ENCODE measurements around the gene CHST2.

GRCh38 chr3:143147707-143148106 is 28.1 kb downstream of the CHST2 start:
- TF ChIP-seq EZH2 (IDR thresholded peaks at IDR 0.05; ENCODE audit: borderline replicate concordance, low read depth, low read length, severe bottlenecking) = no peak
- no peak for TF ChIP-seq POLR2A (IDR thresholded peaks at IDR 0.05; ENCODE audit: low read depth, low read length)
- TF ChIP-seq, protein P1, sequence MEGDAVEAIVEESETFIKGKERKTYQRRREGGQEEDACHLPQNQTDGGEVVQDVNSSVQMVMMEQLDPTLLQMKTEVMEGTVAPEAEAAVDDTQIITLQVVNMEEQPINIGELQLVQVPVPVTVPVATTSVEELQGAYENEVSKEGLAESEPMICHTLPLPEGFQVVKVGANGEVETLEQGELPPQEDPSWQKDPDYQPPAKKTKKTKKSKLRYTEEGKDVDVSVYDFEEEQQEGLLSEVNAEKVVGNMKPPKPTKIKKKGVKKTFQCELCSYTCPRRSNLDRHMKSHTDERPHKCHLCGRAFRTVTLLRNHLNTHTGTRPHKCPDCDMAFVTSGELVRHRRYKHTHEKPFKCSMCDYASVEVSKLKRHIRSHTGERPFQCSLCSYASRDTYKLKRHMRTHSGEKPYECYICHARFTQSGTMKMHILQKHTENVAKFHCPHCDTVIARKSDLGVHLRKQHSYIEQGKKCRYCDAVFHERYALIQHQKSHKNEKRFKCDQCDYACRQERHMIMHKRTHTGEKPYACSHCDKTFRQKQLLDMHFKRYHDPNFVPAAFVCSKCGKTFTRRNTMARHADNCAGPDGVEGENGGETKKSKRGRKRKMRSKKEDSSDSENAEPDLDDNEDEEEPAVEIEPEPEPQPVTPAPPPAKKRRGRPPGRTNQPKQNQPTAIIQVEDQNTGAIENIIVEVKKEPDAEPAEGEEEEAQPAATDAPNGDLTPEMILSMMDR (IDR thresholded peaks at IDR 0.05; ENCODE audit: extremely low read depth in 1 of 2, insufficient read depth in 1 of 2, low read depth in 1 of 2, low read length in 2 of 2) = no peak
- TF ChIP-seq JUN (IDR thresholded peaks at IDR 0.05; ENCODE audit: borderline replicate concordance, insufficient read depth, insufficient read length, low read depth) = no peak
- TF ChIP-seq POLR2AphosphoS5 (IDR thresholded peaks at IDR 0.05; ENCODE audit: insufficient read depth, low read depth, low read length) = no peak
- no peak for TF ChIP-seq MYC (IDR thresholded peaks at IDR 0.05; ENCODE audit: low read depth, low read length)
- TF ChIP-seq, protein P2, sequence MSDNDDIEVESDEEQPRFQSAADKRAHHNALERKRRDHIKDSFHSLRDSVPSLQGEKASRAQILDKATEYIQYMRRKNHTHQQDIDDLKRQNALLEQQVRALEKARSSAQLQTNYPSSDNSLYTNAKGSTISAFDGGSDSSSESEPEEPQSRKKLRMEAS (IDR thresholded peaks at IDR 0.05; ENCODE audit: insufficient read depth, insufficient read length) = no peak

Data from endothelial cell of umbilical vein (primary cell).